CD14-positive monocyte (primary cell): ENCODE measurements around the gene TFEC. TPM values are rescaled to one million over a fixed set of nuclear protein-coding genes. Genes with fewer than 3 reads are reported as not detected.
A peak's percentile ranks its signal among the peaks of the same experiment; 100 is the strongest.

Source experiments
- DNase-seq, 3 donors: peaks; one replicate each; pipeline ENCODE4 v3.0.0-alpha.2; 2011 to 2022
- H2AFZ ChIP-seq: 2 replicates; pipeline ENCODE4 v1.6.0; 2012; ENCODE audit warnings: mild to moderate bottlenecking, low read depth, low read length, inconsistent platforms; ENCODE audit not compliant: insufficient read depth, poor library complexity, severe bottlenecking
- H3K27ac ChIP-seq, 2 donors: 1 replicate in 1 of 2; 2 replicates in 1 of 2; pipeline ENCODE4 v1.5.1; 2012 to 2013; ENCODE audit warnings: low read length in 2 of 2, control low read depth in 1 of 2, inconsistent platforms in 1 of 2, low read depth in 1 of 2, mild to moderate bottlenecking in 1 of 2
- H3K27me3 ChIP-seq, 2 donors: one replicate each; pipeline versions ENCODE4 v1.6.0 to v1.6.1; 2011 to 2013; ENCODE audit warnings: low read length in 2 of 2; ENCODE audit not compliant: control insufficient read depth in 2 of 2, insufficient read depth in 2 of 2
- H3K36me3 ChIP-seq, 2 donors: replicated peaks in 1 of 2; 1 replicate in 1 of 2; 2 replicates in 1 of 2; pipeline versions ENCODE4 v1.5.1 to v1.6.1; 2012 to 2013; ENCODE audit warnings: low read length in 2 of 2, control low read depth in 1 of 2, inconsistent platforms in 1 of 2, mild to moderate bottlenecking in 1 of 2; ENCODE audit not compliant: insufficient read depth in 2 of 2, control insufficient read depth in 1 of 2
- H3K4me1 ChIP-seq, 2 donors: 1 replicate in 1 of 2; 2 replicates in 1 of 2; pipeline versions ENCODE4 v1.5.1 to v1.6.1; 2012 to 2013; ENCODE audit warnings: low read length in 2 of 2, control low read depth in 1 of 2, inconsistent platforms in 1 of 2, mild to moderate bottlenecking in 1 of 2, moderate library complexity in 1 of 2; ENCODE audit not compliant: insufficient read depth in 2 of 2, control insufficient read depth in 1 of 2
- H3K4me2 ChIP-seq: replicated peaks from 2 replicates; pipeline ENCODE3; 2012; ENCODE audit warnings: low read length, moderate library complexity, mild to moderate bottlenecking; ENCODE audit not compliant: poor library complexity, severe bottlenecking; ENCODE audit errors: extremely low read depth
- H3K4me3 ChIP-seq, 3 experiments: fragments of 200-600 bp in 1 of 3; sonication (generic) in 1 of 3; replicated peaks in 1 of 3; 1 replicate in 2 of 3; 2 replicates in 1 of 3; pipeline ENCODE4 v1.5.1; 2011 to 2013; ENCODE audit warnings: low read length in 3 of 3, mild to moderate bottlenecking in 3 of 3, control low read depth in 2 of 3, low read depth in 2 of 3, inconsistent platforms in 1 of 3, moderate library complexity in 1 of 3
- H3K79me2 ChIP-seq: 2 replicates; pipeline ENCODE4 v1.6.0; 2012; ENCODE audit warnings: mild to moderate bottlenecking, control low read depth, inconsistent platforms, low read length, moderate library complexity; ENCODE audit not compliant: insufficient read depth
- H3K9ac ChIP-seq: 2 replicates; pipeline ENCODE4 v1.6.0; 2017; ENCODE audit warnings: low read length, mild to moderate bottlenecking; ENCODE audit not compliant: insufficient read depth, poor library complexity, severe bottlenecking
- H3K9me3 ChIP-seq, 2 donors: replicated peaks in 1 of 2; 1 replicate in 1 of 2; 2 replicates in 1 of 2; pipeline versions ENCODE4 v1.5.1 to v1.6.1; 2012 to 2013; ENCODE audit warnings: low read length in 2 of 2, control low read depth in 1 of 2; ENCODE audit not compliant: control insufficient read depth in 1 of 2, insufficient read depth in 1 of 2
- H4K20me1 ChIP-seq: 2 replicates; pipeline ENCODE4 v1.6.0; 2012; ENCODE audit warnings: mild to moderate bottlenecking, low read length, control low read depth, moderate library complexity; ENCODE audit not compliant: insufficient read depth
- H3K27ac Mint-ChIP-seq, 7 donors: one replicate each; pipeline ENCODE4 v1.8.0; 2020; ENCODE audit warnings: mild to moderate bottlenecking in 7 of 7, mixed read lengths in 7 of 7, moderate library complexity in 6 of 7, inconsistent platforms in 2 of 7
- H3K27me3 Mint-ChIP-seq, 3 donors: one replicate each; pipeline ENCODE4 v1.8.0; 2021 to 2022; ENCODE audit warnings: low read depth in 3 of 3, mild to moderate bottlenecking in 3 of 3, mixed read lengths in 3 of 3, moderate library complexity in 3 of 3, inconsistent platforms in 1 of 3
- H3K36me3 Mint-ChIP-seq, 2 donors: one replicate each; pipeline ENCODE4 v1.8.0; 2020; ENCODE audit warnings: mixed read lengths in 2 of 2, inconsistent platforms in 1 of 2, mild to moderate bottlenecking in 1 of 2
- H3K4me1 Mint-ChIP-seq: one replicate; pipeline ENCODE4 v1.8.0; 2020; ENCODE audit warnings: mild to moderate bottlenecking, mixed read lengths
- H3K4me3 Mint-ChIP-seq, 2 donors: one replicate each; pipeline ENCODE4 v1.8.0; 2020; ENCODE audit warnings: mild to moderate bottlenecking in 2 of 2, mixed read lengths in 2 of 2, moderate library complexity in 1 of 2
- H3K9me3 Mint-ChIP-seq, 7 donors: one replicate each; pipeline ENCODE4 v1.8.0; 2020 to 2022; ENCODE audit warnings: mixed read lengths in 7 of 7, mild to moderate bottlenecking in 6 of 7, moderate library complexity in 6 of 7, inconsistent platforms in 2 of 7
- CTCF ChIP-seq: fragments of 200-600 bp; IDR thresholded peaks from one replicate; pipeline ENCODE4 v1.8.0; 2022; ENCODE audit warnings: antibody characterized with exemption, mild to moderate bottlenecking
- WGBS: methylation state at CpG from one replicate; pipeline ENCODE4 v1.1.5; 2013; ENCODE audit warnings: missing lambda C conversion rate; ENCODE audit not compliant: insufficient coverage; 5-methylcytosine and 5-hydroxymethylcytosine counted together
- intact Hi-C, 2 donors: fragments of 100-400 bp; cut with micrococcal nuclease; formaldehyde crosslinking; loops; one replicate each; pipeline versions ENCODE4 v1.15.0 to v1.15.1; 2023
- polyA plus RNA-seq, 3 donors: library from polyadenylated mRNA; depleted of rRNA in 1 of 3; unstranded in 2 of 3; stranded (reverse) in 1 of 3; fragments of 300-500 nt in 2 of 3; fragments of >200 nt in 1 of 3; fragmentation: Illumina TruSeq in 2 of 3; gene quantifications; 1 replicate in 2 of 3; 2 replicates in 1 of 3; pipeline ENCODE4 v1.2.3, GENCODE V29; 2012 to 2021

TFEC gene
- polyA plus RNA-seq, 3 donors: 13.3 to 55.9 (median 17.4) TPM

- H3K36me3 ChIP-seq: peaks cover 0 to 30% of the 10 kb centered on the region in 2 donors
- H3K27ac Mint-ChIP-seq: peak overlapping the region in 5 of 7 donors; percentile 36 to 76 (median 70)
- H4K20me1 ChIP-seq: peaks cover 70% of the 10 kb centered on the region
- H3K9me3 ChIP-seq: peaks cover 0 to 4% of the 10 kb centered on the region in 2 donors
- no peak overlapping the region for H3K4me3 Mint-ChIP-seq
- H3K4me3 ChIP-seq: no peak overlapping the region
- 100% methylated on average over 3 of the region's 4 CpGs for WGBS
- no peak overlapping the region for H3K9ac ChIP-seq
- H3K27ac ChIP-seq: peak overlapping the region in 1 of 2 donors; percentile 70
- peaks cover 21 to 42% of the 10 kb centered on the region in 2 donors for H3K36me3 Mint-ChIP-seq
- H3K4me2 ChIP-seq: no peak overlapping the region
- peaks cover 33% of the 10 kb centered on the region for H3K4me1 Mint-ChIP-seq
- H3K4me1 ChIP-seq: no peaks in the 10 kb centered on the region
- peaks cover 93% of the 10 kb centered on the region for H3K79me2 ChIP-seq
- H2AFZ ChIP-seq: no peak overlapping the region
- no peaks in the 10 kb centered on the region for H3K27me3 Mint-ChIP-seq
- intact Hi-C loops: no loop called here
- DNase-seq: no peak
- H3K9me3 Mint-ChIP-seq: peaks cover 2 to 10% (median 8%) of the 10 kb centered on the region in 7 donors
- TF ChIP-seq CTCF: no peak
- H3K27me3 ChIP-seq: no peaks in the 10 kb centered on the region
Observed at GRCh38 chr7:115997221-115997620, 33.3 kb downstream of the TFEC start.

GRCh38 chr7:115995701-115996100 is 34.9 kb downstream of the TFEC start:
- WGBS: 93% methylated on average over 3 of the region's 6 CpGs
- H3K9ac ChIP-seq: peak overlapping the region; percentile 21
- H3K4me3 ChIP-seq: no peak overlapping the region
- H3K36me3 ChIP-seq: peaks cover 0 to 21% of the 10 kb centered on the region in 2 donors
- H3K9me3 ChIP-seq: peaks cover 0 to 4% of the 10 kb centered on the region in 2 donors
- H3K4me2 ChIP-seq: no peak overlapping the region
- H3K4me1 ChIP-seq: no peaks in the 10 kb centered on the region
- Mint-ChIP-seq H3K4me3 (no peak overlapping the region), H3K36me3 (peaks cover 16 to 29% of the 10 kb centered on the region in 2 donors), H3K9me3 (peaks cover 2 to 7% (median 5%) of the 10 kb centered on the region in 7 donors), H3K27ac (peak overlapping the region in 4 of 7 donors; percentile 32 to 76 (median 50)), H3K4me1 (peaks cover 48% of the 10 kb centered on the region), H3K27me3 (no peaks in the 10 kb centered on the region)
- no peak for TF ChIP-seq CTCF
- H3K27ac ChIP-seq: peak overlapping the region in 1 of 2 donors; percentile 70
- intact Hi-C loops: no loop called here
- H4K20me1 ChIP-seq: peaks cover 59% of the 10 kb centered on the region
- H2AFZ ChIP-seq: no peak overlapping the region
- H3K79me2 ChIP-seq: peaks cover 89% of the 10 kb centered on the region
- H3K27me3 ChIP-seq: no peaks in the 10 kb centered on the region
- no peak for DNase-seq
